Mesodermal cell (in vitro differentiated cells): ENCODE data around the gene AP5S1.
A peak's percentile ranks its signal among the peaks of the same experiment; 100 is the strongest.

Source experiments
- H3K27ac ChIP-seq: 2 replicates; pipeline ENCODE4 v1.7.0; 2013; ENCODE audit warnings: mild to moderate bottlenecking, low read depth, low read length, moderate library complexity; ENCODE audit not compliant: severe bottlenecking
- H3K36me3 ChIP-seq: 2 replicates; pipeline ENCODE4 v1.7.1; 2013; ENCODE audit warnings: mild to moderate bottlenecking, low read length, moderate library complexity; ENCODE audit not compliant: control insufficient read depth, insufficient read depth
- H3K4me1 ChIP-seq: one replicate; pipeline ENCODE4 v1.7.1; 2013; ENCODE audit warnings: mild to moderate bottlenecking, low read length; ENCODE audit not compliant: insufficient read depth, control insufficient read depth, poor library complexity, severe bottlenecking
- H3K4me3 ChIP-seq: 2 replicates; pipeline ENCODE4 v1.7.0; 2013; ENCODE audit warnings: low read length, control low read depth, mild to moderate bottlenecking; ENCODE audit not compliant: insufficient read depth, poor library complexity, severe bottlenecking; ENCODE audit errors: extremely low read depth
- H3K9me3 ChIP-seq: 2 replicates; pipeline ENCODE4 v1.7.1; 2013; ENCODE audit warnings: mild to moderate bottlenecking, low read length, moderate library complexity; ENCODE audit not compliant: control insufficient read depth
- WGBS, 2 experiments: methylation state at CpG; one replicate each; pipeline ENCODE4 v1.1.5; 2013; ENCODE audit warnings: missing lambda C conversion rate in 2 of 2; ENCODE audit not compliant: insufficient coverage in 2 of 2; 5-methylcytosine and 5-hydroxymethylcytosine counted together

AP5S1 gene

DNA sequence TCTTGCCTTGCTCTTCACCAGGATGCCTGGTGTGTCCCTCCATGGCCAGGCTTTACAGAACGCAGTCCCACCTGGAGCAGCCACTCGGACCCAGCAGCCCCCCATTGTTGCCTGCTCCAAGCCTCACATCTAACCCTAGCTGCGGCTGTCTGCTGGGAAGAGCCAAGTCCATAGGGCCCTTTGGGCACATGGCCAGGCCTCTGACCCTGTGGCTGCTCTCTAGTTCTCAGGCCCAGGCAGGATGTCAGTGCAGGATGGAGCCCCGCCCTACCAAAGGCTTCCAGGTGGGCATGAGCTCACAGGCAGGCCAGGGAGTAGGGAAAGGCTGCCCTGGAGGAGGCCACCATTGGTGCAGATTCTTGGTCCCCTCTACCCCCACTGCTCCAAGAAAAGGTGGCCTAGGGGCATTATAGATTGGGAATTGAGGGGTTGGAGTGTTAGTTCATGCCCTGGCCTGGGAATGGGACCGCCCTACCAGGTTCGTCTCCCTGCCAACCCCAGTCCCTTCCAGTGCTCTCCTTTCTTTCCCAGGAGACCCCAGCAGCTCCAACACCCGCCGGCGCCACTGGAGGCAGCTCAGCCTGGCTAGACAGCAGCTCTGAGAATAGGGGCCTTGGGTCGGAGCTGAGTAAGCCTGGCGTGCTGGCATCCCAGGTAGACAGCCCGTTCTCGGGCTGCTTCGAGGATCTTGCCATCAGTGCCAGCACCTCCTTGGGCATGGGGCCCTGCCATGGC, 45.0 kb downstream of the AP5S1 start:
- Histone ChIP-seq H3K27ac (no peak overlapping the region), H3K36me3 (peaks cover 82% of the 10 kb centered on the region), H3K9me3 (no peaks in the 10 kb centered on the region), H3K4me3 (no peak overlapping the region), H3K4me1 (no peaks in the 10 kb centered on the region)
- 95 to 98% methylated on average over 7 to 13 of the region's 14 CpGs for WGBS, 2 experiments

DNA sequence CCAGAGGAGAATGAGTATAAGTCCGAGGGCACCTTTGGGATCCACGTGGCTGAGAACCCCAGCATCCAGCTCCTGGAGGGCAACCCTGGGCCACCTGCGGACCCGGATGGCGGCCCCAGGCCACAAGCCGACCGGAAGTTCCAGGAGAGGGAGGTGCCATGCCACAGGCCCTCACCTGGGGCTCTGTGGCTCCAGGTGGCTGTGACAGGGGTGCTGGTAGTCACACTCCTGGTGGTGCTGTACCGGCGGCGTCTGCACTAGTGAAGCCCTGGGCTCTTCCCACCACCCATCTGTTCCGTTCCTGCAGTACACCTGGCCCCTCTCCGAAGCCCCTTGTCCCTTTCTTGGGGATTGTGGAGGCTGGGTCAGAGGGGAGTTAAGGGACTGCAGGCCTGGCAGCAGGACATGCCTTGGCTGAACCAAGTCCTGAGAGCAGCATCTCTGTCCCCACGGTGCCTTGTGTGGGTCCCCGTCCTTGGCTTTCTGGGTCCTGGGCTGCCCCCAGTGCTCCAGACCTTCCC, 45.6 kb downstream of the AP5S1 start:
- WGBS, 2 experiments = 93 to 99% methylated on average over 8 to 11 of the region's 14 CpGs
- Histone ChIP-seq H3K4me1 (no peaks in the 10 kb centered on the region), H3K4me3 (no peak overlapping the region), H3K27ac (no peak overlapping the region), H3K9me3 (no peaks in the 10 kb centered on the region), H3K36me3 (peaks cover 78% of the 10 kb centered on the region)

DNA sequence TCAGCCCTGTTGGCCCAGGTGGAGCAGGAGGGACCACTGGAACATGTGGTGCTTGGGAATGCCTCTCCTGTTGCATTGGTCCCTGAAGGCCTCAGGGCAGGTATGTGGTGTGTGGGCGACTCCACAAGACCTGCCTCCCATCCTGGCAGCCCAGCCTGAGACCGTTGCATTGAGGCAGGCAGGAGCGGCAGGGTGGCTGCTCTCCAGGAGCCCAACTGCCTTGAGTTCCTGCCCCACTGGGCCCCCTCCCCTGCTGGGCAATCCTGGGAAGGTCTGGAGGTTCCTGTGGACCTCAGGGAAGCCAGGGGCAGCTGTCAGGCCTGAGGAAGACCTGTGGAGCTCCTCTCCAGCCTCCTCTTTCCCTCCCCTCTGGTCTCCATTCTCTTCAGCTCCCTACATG, 46.1 kb downstream of the AP5S1 start:
- 95 to 100% methylated on average over 2 to 3 of the region's 3 CpGs for WGBS, 2 experiments
- Histone ChIP-seq H3K36me3 (peaks cover 78% of the 10 kb centered on the region), H3K4me3 (no peak overlapping the region), H3K9me3 (no peaks in the 10 kb centered on the region), H3K27ac (no peak overlapping the region), H3K4me1 (no peaks in the 10 kb centered on the region)

DNA sequence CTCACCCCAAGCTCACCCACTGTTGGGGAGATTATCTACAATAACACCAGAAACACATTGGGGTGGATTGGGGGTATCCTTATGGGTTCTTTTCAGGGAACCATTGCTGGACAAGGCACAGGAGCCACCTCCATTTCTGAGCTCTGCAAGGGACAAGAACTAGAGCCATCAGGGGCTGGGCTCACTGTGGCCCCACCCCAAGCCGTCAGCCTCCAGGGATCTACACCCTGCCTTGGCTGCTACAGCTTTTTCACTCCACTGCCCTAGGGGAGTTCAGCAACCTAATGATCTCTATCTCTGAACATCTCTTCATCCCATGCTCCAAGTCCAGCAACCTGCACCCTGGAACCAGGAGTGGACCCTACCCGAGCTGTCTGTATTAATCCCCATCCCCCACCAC, 47.5 kb downstream of the AP5S1 start:
- no peak overlapping the region for H3K27ac ChIP-seq
- H3K9me3 ChIP-seq = no peaks in the 10 kb centered on the region
- no peak overlapping the region for H3K4me3 ChIP-seq
- H3K4me1 ChIP-seq = no peaks in the 10 kb centered on the region
- peaks cover 77% of the 10 kb centered on the region for H3K36me3 ChIP-seq
- WGBS, 2 experiments = 93 to 100% methylated on average over 1 to 2 of the region's 2 CpGs

DNA sequence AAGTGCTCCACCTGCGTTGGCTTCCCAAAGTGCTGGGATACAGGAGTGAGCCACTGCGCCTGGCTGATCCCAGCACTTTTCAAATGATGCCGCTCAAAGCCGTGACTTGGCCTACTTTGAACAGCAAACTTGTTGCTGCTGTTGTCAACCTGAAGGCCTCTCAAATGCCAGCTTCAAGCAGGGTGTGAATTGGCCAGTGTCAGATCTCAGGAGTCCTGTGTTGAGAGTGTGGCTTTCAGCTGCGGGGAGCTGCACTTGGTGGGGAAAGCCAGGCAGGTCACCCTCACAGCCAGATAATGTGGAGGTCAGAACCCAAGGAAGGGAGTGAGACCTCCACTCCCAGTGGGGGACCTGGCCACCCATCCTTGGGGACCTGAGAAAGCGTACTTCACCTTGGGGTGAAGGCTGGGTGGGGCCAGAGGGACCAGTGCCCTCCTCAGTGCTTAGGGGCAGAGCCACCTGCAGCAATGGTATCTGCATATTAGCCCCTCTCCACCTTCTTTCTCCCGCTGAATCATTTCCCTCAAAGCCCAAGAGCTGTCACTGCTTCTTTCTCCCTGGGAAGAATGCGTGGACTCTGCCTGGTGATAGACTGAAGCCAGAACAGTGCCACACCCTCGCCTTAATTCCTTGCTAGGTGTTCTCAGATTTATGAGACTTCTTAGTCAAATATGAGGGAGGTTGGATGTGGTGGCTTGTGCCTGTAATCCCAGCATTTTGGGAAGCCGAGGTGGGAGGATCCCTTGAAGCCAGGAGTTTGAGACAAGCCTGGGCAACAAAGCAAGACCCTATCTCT, 49.7 kb downstream of the AP5S1 start:
- H3K4me3 ChIP-seq = no peak overlapping the region
- no peaks in the 10 kb centered on the region for H3K4me1 ChIP-seq
- peaks cover 75% of the 10 kb centered on the region for H3K36me3 ChIP-seq
- WGBS, 2 experiments = 98 to 100% methylated on average over 7 to 8 of the region's 10 CpGs
- H3K9me3 ChIP-seq = no peaks in the 10 kb centered on the region
- H3K27ac ChIP-seq = no peak overlapping the region

DNA sequence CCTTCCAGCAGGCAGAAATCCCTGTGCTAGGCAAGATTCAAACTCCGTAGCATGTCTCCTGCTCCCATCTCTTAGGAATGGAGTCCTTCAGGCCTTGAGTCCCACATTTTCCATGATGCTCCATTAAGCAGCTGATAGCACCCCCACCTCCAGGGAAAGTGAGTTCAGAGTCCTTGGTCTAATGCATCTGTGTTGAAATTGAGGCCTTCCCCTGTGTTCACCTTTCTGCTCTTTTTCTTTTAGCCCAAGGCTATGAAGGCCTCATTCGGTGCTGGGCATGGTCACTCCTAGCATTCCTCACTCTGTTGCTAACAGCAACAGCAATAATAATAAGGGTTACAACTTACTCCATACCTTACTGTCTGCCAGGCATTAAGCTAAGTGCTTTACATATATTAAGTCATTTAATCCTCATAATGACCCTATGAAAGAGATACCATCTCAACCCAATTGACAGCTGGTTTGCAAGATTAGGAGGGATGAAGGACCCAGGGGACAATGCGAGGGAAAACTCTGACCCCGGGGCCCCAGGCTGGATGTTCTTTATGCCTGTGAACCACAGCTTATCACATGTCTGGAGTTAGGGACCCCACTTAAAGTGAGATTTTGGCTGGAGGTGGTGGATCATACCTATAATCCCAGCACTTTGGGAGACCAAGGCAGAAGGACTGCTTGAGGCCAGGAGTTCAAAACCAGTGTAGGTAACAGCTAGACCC, 51.4 kb downstream of the AP5S1 start:
- Histone ChIP-seq H3K4me1 (no peaks in the 10 kb centered on the region), H3K4me3 (no peak overlapping the region), H3K36me3 (peaks cover 60% of the 10 kb centered on the region), H3K27ac (peak overlapping the region; percentile 29), H3K9me3 (no peaks in the 10 kb centered on the region)
- 83 to 90% methylated on average over 2 to 3 of the region's 4 CpGs for whole genome bisulfite sequencing, 2 experiments

DNA sequence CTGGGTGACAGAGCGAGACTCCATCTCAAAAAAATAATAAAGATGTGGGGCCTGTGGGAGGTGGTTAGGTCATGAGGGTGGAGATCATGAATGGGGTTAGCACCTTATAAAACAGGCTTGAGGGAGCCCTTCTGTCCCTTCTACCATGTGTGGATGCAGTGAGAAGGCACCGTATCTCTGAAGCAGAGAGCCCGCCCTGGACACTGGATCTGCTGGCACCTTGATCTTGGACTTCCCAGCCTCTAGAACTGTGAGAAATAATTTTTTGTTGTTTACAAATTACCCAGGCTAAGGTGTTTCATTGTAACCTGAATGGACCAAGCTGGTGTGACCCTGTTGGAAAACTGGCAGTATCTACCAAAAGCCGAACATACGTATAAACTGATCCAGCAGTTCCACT, 53.2 kb downstream of the AP5S1 start:
- H3K36me3 ChIP-seq = peaks cover 43% of the 10 kb centered on the region
- H3K27ac ChIP-seq = no peak overlapping the region
- 96 to 97% methylated on average over 5 of the region's 5 CpGs for WGBS, 2 experiments
- H3K4me3 ChIP-seq = no peak overlapping the region
- no peaks in the 10 kb centered on the region for H3K4me1 ChIP-seq
- no peaks in the 10 kb centered on the region for H3K9me3 ChIP-seq

DNA sequence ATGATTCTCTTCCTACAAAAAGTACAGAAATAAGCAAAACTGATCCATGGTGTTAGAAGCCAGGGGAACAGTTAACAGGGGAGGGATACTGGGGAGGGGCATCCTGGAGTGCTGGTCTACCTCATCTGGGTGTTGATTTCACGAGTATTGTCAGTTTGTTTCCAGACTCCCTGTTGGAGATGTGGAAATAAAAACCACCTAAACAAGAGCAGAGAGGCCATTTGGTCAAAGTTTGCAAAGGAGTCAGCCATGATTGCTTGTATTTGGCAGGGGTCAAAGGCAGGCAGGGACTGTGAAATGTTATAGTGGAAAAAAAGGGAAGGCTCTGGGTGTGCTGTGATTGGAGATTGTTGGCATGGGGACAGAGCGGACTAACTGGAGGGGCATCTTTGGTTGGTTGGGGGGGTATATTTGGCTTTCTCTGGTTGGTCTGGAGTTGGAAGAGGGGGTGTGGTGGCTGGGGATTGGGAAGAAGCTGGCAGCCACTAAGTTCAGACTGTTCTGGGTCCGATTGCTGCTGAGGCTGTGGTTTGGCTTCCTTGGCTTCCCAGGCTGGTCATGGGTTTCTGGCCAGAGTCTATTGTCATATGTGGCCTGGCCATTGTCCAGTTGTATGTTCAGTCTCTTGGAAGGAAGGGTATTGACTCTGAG, 54.0 kb downstream of the AP5S1 start:
- Histone ChIP-seq H3K27ac (no peak overlapping the region), H3K4me1 (no peaks in the 10 kb centered on the region), H3K36me3 (peaks cover 40% of the 10 kb centered on the region), H3K9me3 (no peaks in the 10 kb centered on the region), H3K4me3 (no peak overlapping the region)
- WGBS, 2 experiments = 90 to 97% methylated on average over 2 to 3 of the region's 3 CpGs

DNA sequence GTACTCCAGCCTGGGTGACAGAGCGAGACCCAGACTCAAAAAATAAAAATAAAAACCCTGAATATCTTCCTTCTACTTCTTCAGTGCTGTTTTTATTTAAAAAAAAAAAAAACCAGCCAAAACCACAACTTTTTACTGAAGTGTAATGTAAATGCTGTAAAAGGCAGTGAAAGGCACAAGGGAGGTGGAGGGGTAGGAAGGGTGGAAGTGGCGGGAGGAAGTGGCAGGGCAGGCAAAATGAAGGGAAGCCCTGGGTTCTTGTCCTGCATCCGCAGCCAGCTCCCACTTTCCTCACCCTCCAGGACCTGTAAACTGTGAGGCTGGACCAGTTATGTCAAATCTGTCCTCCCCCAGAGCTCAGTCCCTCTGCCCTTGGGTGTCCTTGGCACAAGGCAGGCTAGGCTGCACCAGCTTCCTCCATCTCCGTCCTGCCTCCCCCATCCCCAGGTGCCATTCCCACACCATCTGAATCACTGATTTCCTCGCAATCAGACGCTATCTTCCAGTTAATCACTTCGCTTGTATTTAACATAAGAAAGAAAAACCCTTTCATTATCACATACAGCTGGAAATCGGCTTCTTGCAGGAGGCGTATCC, 55.1 kb downstream of the AP5S1 start:
- 90% methylated on average over 2 of the region's 9 CpGs for WGBS, 2 experiments
- no peak overlapping the region for H3K27ac ChIP-seq

DNA sequence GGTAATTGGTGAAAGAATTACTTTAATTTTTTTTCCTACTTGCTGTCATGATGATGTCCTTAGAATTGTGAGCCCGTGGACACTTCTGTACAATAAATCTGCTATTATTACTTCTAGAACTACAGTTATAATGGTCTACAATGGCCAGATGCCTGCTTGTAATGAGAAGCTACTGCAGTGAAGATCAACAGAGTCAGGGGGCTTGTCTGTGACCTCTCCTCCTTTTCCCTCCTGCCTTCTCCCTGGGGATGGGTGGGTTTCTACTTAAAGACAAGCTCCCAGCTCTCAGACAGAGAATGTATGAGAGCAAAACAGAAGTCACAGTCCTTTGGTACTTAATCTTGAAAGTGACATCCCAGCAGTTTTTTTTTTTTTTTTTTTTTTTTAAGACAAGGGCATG, 55.7 kb downstream of the AP5S1 start:
- no peak overlapping the region for H3K27ac ChIP-seq
- H3K4me1 ChIP-seq = no peaks in the 10 kb centered on the region
- H3K4me3 ChIP-seq = no peak overlapping the region
- WGBS, 2 experiments = no CpG with 5 or more reads among the region's 1 CpG
- H3K9me3 ChIP-seq = no peaks in the 10 kb centered on the region
- peaks cover 38% of the 10 kb centered on the region for H3K36me3 ChIP-seq

More for the DNA sequence above, 55.1 kb downstream of the AP5S1 start:
- H3K4me3 ChIP-seq = no peak overlapping the region
- peaks cover 40% of the 10 kb centered on the region for H3K36me3 ChIP-seq
- H3K9me3 ChIP-seq = no peaks in the 10 kb centered on the region
- no peaks in the 10 kb centered on the region for H3K4me1 ChIP-seq
